HG02938 (cell line): ENCODE measurements around the gene USP12.
"Not testable (repeated sequence)": the region's sequence is repeated elsewhere in the genome, so short reads cannot be mapped to it uniquely, and the experiment has no call there.

Experiments
- ATAC-seq: cut with Tn5 transposase; IDR thresholded peaks from one replicate; pipeline ENCODE4 v1.9.1; 2021; ENCODE audit warnings: mild to moderate bottlenecking, moderate library complexity; ENCODE audit not compliant: unreplicated experiment

The USP12 gene

GRCh38 chr13:27081893-27082679, 89.5 kb downstream of the USP12 start:
- no peak for ATAC-seq

DNA sequence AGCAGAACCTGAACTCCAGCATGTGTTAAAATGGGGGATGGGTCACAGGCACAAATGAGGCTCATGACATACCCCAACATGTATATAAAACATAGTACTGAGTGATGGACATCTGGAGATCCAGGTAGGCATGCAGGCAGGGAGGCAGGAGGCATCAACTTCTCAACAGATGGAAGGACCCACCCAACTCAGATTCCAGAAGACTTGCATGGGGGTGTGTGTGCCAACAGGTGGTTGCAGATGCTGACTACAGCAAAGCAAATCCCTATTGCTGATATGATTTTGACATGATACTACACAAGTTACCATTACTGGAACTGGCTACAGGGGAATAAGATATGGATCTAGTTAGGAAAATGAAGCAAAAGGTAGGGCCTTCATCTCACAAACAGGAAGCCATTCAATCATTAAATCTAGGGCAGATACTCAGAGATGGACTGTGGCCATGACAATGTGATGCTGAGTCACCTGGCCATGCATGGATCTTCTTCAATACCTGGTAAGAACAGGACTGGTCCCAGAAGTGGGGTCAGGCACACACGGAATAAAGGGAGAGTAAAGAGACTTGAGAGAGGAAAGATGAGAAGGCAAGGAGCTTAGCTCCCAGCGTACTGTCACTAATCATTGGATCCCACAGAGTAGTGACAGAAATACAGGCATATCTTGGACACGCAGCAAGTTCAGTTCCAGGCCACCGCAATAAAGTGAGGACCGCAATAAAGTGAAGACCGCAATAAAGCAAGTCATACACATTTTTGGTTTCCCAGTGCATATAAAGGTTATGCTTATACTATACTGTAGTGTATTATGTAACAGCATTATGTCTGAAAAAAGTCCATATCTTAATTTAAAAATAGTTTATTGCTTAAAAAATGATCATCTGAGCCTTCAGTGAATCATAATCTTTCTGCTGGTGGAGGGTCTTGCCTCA, 91.3 kb downstream of the USP12 start:
- no peak for ATAC-seq

- ATAC-seq = no peak
Measured at GRCh38 chr13:27079421-27079958, 92.1 kb downstream of the USP12 start.

GRCh38 chr13:27077451-27077850, 94.2 kb downstream of the USP12 start:
- ATAC-seq = no peak

- ATAC-seq = no peak
Measured at GRCh38 chr13:27076421-27076820, 95.2 kb downstream of the USP12 start.

DNA sequence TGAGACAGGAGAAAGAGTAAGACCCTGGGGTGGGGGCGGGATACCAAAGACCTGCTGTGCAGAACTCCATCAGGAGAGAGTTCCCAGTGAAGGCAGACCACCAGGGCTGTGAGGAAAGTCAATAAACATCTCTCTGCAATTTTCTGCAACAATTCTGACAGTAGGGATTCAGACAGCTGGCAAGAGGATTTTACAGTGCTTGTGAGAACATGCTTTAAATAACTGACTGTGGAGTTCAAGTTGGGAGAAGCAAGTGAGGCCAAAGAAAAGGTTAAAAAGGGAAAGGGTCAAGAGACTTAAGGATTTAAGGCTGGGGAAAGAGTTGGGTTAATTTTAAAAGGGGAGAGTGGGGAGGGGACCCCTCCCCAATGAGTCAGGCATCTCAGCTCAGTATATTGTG, 98.4 kb downstream of the USP12 start:
- no peak for ATAC-seq

DNA sequence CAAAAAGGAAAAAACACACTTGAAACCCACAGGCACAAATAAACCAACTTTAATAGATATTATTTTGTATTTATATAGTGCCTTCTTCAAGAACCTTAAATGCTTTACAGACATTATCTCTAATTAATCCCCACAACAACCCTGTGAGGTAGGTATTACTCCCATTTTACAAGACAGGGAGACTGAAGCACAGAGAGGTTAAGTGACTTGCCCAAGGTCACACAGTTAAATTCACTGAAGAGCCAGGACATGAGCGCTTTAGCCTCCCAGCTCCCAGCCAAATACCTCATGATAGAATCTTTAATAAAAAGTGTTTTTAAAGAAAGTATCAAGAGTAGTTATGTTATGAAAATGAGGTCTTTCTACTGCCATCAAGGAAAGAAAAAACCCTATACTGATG, 105.5 kb downstream of the USP12 start:
- ATAC-seq = not testable (repeated sequence)

DNA sequence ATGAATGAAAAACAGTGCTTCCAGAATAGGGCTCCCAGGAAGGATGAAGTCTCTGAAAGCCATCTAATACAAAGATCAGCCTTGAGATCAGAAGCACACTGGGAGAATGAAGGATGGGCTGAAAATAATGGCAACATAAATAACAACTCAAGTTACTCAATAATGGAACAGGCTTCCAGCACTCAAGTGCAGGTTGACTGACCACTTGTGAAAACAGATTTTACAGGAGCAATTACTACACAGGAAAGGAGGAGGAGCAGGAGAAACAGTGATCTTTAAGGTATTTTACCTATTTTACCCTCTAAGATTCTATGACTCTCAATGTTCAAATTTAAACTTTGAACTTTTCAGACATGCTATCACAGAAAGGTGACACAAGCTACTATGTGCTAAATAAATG, 106.0 kb downstream of the USP12 start:
- ATAC-seq = no peak

GRCh38 chr13:27064252-27064995, 107.2 kb downstream of the USP12 start:
- ATAC-seq = no peak

GRCh38 chr13:27057817-27058216, 113.8 kb downstream of the USP12 start:
- ATAC-seq = no peak

DNA sequence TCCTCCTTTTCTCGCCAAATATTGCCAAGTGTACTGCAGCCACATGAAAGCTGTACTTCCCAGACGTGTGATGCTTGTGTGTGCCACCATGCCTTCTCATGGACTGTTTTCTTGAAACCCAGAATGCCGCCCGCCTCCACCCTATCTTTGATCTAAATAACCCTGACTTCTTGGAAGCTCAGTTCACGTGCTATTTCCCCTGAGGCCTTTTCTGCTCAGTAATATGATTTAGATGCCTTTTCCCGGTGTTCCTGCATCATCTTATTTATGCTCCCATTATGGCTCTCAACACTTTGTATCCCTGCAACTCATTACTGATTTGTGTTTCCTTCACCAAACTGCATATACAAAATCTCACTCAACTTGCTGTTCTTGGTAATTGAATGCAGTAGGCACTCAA, 116.1 kb downstream of the USP12 start:
- ATAC-seq = no peak

DNA sequence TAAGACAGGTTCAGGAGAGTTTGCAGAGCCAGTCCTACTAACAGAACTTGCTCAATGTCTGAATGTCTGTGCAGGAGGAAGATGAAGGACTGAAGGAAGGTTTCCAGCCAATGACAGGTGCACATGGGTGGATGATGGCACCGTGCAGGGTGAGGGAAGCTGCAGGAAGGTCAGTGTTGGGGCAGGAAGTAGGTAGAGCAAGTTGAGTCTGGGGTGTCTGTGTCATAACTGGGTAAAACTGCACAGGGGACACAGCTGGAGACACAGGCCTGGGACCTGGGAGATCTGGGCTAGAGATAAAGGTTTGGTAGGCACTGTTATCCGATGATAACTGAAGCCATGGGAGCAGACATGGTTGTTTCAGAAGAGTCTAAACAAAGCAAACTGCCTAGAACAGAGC, 116.9 kb downstream of the USP12 start:
- no peak for ATAC-seq

- no peak for ATAC-seq
Measured at GRCh38 chr13:27053902-27054595, 117.6 kb downstream of the USP12 start.

- no peak for ATAC-seq
Measured at GRCh38 chr13:27053210-27053884, 118.3 kb downstream of the USP12 start.

DNA sequence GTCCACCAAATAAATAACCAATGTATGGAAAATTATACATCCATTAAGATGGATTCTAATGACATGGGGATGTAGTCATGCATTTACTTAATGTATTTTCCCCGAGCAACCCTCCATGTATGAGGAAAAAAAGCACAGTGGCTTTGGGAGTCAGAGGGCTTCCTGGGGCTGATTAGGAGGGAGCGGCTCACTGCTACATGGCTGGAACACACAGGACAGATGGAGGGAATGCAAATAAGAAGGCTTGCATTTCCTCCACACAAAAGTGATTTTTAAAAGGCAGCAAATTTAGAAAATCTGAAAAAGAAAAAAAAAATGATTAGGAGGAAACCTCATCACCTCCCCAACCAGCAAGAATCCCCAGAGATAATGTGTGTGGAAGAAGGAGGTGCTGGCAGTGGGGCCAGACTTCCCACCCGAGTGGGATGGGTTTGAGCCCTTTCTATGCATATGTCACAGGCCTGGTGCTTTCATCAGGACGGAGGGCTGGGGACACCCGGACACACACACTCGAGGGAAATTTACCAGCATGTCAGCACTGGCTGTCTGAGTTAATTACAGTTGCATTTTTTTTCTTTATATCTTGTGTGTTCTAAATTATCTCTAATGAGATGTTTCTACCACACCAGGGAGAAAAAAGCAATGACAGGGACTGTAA, 118.9 kb downstream of the USP12 start:
- no peak for ATAC-seq

- ATAC-seq = no peak
Measured at GRCh38 chr13:27047081-27047480, 124.5 kb downstream of the USP12 start.

- no peak for ATAC-seq
Measured at GRCh38 chr13:27044837-27045570, 126.6 kb downstream of the USP12 start.

- no peak for ATAC-seq
Measured at GRCh38 chr13:27043013-27043412, 128.6 kb downstream of the USP12 start.

- ATAC-seq = no peak
Measured at GRCh38 chr13:27041341-27041740, 130.3 kb downstream of the USP12 start.
